HG02852 (cell line): ENCODE data around the gene PLEKHA1.

Experiments used
- ATAC-seq: cut with Tn5 transposase; IDR thresholded peaks from one replicate; pipeline ENCODE4 v1.9.1; 2021; ENCODE audit warnings: mild to moderate bottlenecking, moderate library complexity; ENCODE audit not compliant: unreplicated experiment

Gene PLEKHA1

GRCh38 chr10:122374237-122374858 is at the start of gene PLEKHA1:
PLEKHA1 (plus strand) TSS chr10:122374708; CDS start chr10:122393201, 18,493 bp downstream.
- peak; percentile 90 for ATAC-seq

- ATAC-seq: no peak
Measured at GRCh38 chr10:122325235-122325634, 49.3 kb upstream of the PLEKHA1 start.

GRCh38 chr10:122326385-122326784 is 48.1 kb upstream of the PLEKHA1 start:
- ATAC-seq: peak; percentile 54

GRCh38 chr10:122326806-122327205 is 47.7 kb upstream of the PLEKHA1 start:
- no peak for ATAC-seq

- ATAC-seq: no peak
Measured at GRCh38 chr10:122327237-122328206, 47.0 kb upstream of the PLEKHA1 start.

GRCh38 chr10:122328676-122329075 is 45.8 kb upstream of the PLEKHA1 start:
- no peak for ATAC-seq

GRCh38 chr10:122329416-122329815 is 45.1 kb upstream of the PLEKHA1 start:
- ATAC-seq: no peak

- ATAC-seq: no peak
Measured at GRCh38 chr10:122331100-122331499, 43.4 kb upstream of the PLEKHA1 start.

- ATAC-seq: no peak
Measured at GRCh38 chr10:122331615-122332446, 42.7 kb upstream of the PLEKHA1 start.

- ATAC-seq: no peak
Measured at GRCh38 chr10:122333037-122333436, 41.5 kb upstream of the PLEKHA1 start.

GRCh38 chr10:122336332-122336731 is 38.2 kb upstream of the PLEKHA1 start:
- no peak for ATAC-seq

- no peak for ATAC-seq
Measured at GRCh38 chr10:122336961-122337360, 37.5 kb upstream of the PLEKHA1 start.

- ATAC-seq: no peak
Measured at GRCh38 chr10:122338609-122339441, 35.7 kb upstream of the PLEKHA1 start.

- ATAC-seq: no peak
Measured at GRCh38 chr10:122341141-122341810, 33.2 kb upstream of the PLEKHA1 start.

- ATAC-seq: no peak
Measured at GRCh38 chr10:122342293-122343134, 32.0 kb upstream of the PLEKHA1 start.

- ATAC-seq: no peak
Measured at GRCh38 chr10:122343135-122343800, 31.2 kb upstream of the PLEKHA1 start.

GRCh38 chr10:122343936-122344335 is 30.6 kb upstream of the PLEKHA1 start:
- no peak for ATAC-seq

GRCh38 chr10:122344741-122345258 is 29.7 kb upstream of the PLEKHA1 start:
- ATAC-seq: no peak
